VCaP (cell line): ENCODE results near the gene SH3PXD2A.

ENCODE experiments used
- H3K27ac ChIP-seq: fragments of 450-650 bp; 2 replicates; pipeline ENCODE4 v1.5.1; 2017
- TF ChIP-seq, protein P1 (sequence below): fragments of 450-650 bp; conservative IDR thresholded peaks from 2 replicates; pipeline ENCODE4 v1.5.1; 2017; ENCODE audit warnings: mild to moderate bottlenecking, moderate library complexity

SH3PXD2A gene

GRCh38 chr10:103681617-103682399 is 173.6 kb downstream of the SH3PXD2A start:
- TF ChIP-seq, protein P1, sequence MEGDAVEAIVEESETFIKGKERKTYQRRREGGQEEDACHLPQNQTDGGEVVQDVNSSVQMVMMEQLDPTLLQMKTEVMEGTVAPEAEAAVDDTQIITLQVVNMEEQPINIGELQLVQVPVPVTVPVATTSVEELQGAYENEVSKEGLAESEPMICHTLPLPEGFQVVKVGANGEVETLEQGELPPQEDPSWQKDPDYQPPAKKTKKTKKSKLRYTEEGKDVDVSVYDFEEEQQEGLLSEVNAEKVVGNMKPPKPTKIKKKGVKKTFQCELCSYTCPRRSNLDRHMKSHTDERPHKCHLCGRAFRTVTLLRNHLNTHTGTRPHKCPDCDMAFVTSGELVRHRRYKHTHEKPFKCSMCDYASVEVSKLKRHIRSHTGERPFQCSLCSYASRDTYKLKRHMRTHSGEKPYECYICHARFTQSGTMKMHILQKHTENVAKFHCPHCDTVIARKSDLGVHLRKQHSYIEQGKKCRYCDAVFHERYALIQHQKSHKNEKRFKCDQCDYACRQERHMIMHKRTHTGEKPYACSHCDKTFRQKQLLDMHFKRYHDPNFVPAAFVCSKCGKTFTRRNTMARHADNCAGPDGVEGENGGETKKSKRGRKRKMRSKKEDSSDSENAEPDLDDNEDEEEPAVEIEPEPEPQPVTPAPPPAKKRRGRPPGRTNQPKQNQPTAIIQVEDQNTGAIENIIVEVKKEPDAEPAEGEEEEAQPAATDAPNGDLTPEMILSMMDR: no peak
- H3K27ac ChIP-seq: no peak overlapping the region

DNA sequence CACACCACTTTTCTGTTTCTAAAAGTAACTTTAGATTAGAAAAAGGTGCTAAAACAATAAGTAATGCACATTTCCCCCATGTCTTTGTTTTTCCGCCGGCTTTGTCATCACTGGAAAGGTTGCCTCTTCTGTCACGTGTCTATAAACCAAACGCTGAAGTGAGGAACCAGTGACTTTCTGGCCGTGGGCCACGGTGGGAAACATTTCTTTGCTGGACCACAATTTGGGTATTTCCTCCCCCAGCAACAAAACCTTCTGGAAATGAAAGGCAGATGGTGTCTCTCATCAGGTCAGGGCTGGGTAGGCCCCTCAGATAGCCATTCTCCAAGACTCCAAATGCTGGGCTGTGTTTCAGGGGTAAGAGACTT is 174.5 kb downstream of the SH3PXD2A start:
- no peak overlapping the region for H3K27ac ChIP-seq
- TF ChIP-seq, protein P1: no peak

DNA sequence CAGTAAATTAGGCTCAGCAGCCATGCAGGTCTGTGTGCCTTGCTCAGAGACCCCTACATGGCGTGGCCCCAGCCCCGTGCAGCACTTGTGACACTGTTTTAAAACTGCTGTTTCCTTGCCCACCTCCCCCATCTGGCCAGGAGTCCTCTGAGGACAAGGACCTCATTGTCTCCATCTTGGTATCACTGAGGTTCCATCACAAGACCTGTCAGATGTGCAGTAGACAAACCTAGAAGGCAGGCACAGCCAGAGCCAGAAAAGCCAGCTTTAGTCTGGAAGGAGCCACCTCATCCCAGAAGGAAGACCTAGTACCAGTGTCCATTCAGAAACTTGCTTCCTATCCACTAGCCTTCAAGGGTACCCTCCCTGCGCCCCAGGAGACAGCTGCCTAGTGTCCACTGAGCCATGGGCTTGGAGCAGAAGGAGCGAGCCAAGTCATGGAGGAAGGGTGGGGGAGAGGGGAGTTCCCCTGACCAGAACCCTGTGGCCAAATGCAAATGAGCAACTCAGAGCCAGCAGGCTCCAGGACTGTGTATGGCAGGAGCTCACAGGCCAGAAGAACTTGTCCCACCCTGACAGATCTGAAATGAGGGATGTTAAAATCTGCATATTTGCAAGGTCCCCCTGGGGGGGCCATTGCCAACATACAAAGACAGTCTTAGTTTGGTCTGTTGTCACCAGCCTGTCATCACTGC is 176.1 kb downstream of the SH3PXD2A start:
- TF ChIP-seq, protein P1: no peak
- H3K27ac ChIP-seq: no peak overlapping the region

- TF ChIP-seq, protein P1: no peak
- H3K27ac ChIP-seq: no peak overlapping the region
Observed at GRCh38 chr10:103678178-103678526, 177.2 kb downstream of the SH3PXD2A start.

GRCh38 chr10:103677486-103678177 is 177.7 kb downstream of the SH3PXD2A start:
- TF ChIP-seq, protein P1: no peak
- H3K27ac ChIP-seq: no peak overlapping the region

DNA sequence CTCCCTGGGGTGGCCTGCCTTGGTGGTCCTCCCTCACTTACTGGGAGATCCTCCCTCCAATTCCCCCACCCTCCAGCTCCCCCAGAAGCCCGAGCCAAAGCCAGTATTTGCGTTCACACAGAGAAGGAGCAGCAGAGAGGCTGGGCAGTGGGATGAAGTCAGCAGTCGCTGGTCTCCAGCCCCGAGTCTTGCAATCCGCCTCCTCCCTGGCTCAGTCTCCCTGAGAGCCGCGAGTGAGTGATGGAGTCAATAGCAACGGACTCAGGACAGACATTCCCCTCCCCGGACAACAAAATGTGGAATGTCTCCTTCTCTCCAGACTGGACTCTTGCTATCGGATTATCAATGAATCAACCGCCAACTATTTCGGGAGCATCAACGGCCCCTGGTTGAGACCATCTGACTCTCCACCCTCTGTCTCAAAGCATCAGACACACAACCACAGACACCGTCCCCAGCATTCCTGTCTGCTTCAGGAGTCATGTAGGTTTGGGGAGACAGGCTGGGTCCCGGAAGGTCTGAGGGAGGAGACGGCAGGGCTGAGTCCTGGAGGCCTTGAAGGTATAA is 178.4 kb downstream of the SH3PXD2A start:
- H3K27ac ChIP-seq: no peak overlapping the region
- TF ChIP-seq, protein P1: no peak
